ENCODE results near the gene LBH. TPM values are rescaled to one million over a fixed set of nuclear protein-coding genes. Genes with fewer than 3 reads are reported as not detected.

LBH gene
- total RNA-seq, 1 donor from 2014 or later = 137 TPM

DNA sequence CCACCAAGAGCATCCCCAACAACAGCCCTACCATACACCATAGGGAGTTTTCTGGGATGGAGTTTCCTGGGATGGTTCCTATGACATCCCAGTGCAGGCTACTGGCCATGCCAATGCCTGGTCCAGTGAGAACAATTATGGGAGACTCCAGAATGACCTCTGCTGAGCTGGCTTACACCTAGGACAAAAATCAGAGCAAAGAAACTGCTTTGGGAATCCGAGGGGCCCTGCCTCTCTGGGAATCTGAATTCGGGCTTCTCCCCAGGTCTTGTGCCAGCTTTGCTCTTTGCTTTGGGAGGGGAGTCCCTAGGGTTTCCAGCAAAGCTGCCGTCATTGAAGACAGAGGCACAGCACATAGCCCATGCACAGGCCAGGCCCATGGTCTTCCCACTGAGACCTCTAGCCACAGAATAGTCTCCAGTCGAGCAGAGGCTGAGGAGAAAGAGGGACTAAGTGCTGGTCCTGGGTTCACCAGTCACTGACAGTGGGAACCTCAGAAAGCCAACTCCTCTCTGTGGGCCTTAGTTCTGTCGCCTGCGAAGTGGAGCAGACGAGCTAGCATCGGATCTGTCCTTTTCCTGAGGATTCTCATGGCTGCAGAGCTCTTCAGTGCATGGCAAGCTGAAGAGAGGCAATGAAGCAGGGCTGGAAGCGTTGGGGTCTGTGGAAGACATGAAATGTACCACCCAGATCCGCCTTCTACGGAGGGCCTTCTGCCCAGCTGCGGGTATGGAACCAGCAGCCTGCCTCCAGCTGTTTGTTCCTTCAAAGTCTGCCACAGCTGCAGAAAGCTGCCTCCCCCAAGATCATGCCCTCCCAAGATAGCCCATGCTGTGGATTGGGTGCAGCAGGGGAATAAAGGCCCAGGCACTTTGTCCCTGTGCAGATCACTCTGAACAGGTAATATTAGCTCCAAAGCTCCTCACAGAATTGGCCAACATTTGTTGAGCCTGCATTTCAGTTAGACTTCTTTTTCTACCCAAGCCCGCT lies 11.2 kb upstream of the LBH start:
- no peak overlapping the region for H3K4me3 ChIP-seq
- H3K27ac ChIP-seq = no peak overlapping the region
- no peaks in the 10 kb centered on the region for H3K9me3 ChIP-seq
- intact Hi-C loops (cut with DNase I) = no loop called here
- ATAC-seq (no peak), DNase-seq (no peak)
- no peak for TF ChIP-seq CTCF (IDR thresholded peaks at IDR 0.05)
- peaks cover 28% of the 10 kb centered on the region for H3K4me1 ChIP-seq
- H3K36me3 ChIP-seq = no peaks in the 10 kb centered on the region
- no peaks in the 10 kb centered on the region for H3K27me3 ChIP-seq (ENCODE audit: low read depth)

DNA sequence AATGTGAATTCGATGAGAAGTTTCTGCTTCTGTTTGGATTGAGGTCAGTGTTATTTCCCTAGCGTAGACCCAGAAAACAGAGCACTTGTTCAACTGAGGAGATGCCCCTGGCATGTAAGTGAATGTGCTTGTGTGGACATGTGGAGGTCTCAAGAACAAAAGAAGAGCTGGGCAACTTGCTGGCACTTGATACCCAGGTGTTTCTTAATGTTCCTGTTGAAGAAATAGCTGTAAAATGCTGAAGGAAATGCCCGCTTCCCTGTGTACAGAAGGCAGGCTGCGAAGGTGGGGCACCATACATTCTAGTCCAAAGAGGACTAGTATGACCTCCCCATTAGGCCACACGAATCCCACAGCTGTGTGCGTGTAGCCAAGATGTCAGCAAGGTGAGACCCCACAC lies 9.8 kb upstream of the LBH start:
- H3K27me3 ChIP-seq (ENCODE audit: low read depth) = no peaks in the 10 kb centered on the region
- intact Hi-C loops (cut with DNase I) = no loop called here
- no peaks in the 10 kb centered on the region for H3K9me3 ChIP-seq
- peaks cover 39% of the 10 kb centered on the region for H3K4me1 ChIP-seq
- no peak for TF ChIP-seq CTCF (IDR thresholded peaks at IDR 0.05)
- no peak overlapping the region for H3K4me3 ChIP-seq
- no peak overlapping the region for H3K27ac ChIP-seq
- DNase-seq (no peak), ATAC-seq (no peak)
- H3K36me3 ChIP-seq = no peaks in the 10 kb centered on the region

GRCh38 chr2:30222031-30222430 lies 9.3 kb upstream of the LBH start:
- DNase-seq (no peak), ATAC-seq (no peak)
- no peak overlapping the region for H3K4me3 ChIP-seq
- H3K27ac ChIP-seq = no peak overlapping the region
- H3K9me3 ChIP-seq = no peaks in the 10 kb centered on the region
- no peaks in the 10 kb centered on the region for H3K36me3 ChIP-seq
- peaks cover 43% of the 10 kb centered on the region for H3K4me1 ChIP-seq
- intact Hi-C loops (cut with DNase I) = no loop called here
- no peak for TF ChIP-seq CTCF (IDR thresholded peaks at IDR 0.05)
- no peaks in the 10 kb centered on the region for H3K27me3 ChIP-seq (ENCODE audit: low read depth)

DNA sequence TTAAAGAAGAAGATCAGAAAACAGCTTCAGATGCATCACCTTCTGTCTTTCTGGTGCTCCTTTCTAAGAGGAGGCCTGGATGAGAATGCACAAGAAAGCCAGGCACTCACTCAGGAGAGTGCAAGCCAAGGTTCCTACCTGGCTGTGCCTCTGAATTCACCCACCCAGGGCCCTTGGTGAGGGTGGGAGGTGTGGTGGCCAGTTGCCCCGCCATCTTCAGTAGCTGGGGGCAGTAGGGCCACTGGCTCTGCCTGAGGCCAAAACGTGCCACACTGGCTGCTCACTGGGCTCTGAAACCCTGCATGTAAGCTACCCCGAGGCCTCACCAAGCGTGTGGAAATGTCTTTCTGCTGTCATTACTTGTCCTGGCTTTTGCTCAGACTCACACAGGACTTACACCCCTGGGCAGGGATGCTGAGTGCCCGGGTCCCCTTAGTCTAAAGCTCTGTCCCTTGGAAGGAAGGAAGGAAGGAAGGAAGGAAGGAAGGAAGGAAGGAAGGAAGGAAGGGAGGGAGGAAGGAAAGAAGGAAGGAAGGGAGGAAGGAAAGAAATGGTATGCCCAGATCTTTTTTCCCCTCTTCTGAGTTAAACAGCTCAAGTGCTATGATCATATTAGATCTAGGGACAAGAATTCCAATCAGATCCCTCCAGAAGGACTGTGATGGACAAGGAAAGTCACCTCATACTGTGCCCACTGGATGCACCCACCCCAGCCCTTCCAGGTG lies 8.5 kb upstream of the LBH start:
- H3K36me3 ChIP-seq = no peaks in the 10 kb centered on the region
- H3K4me3 ChIP-seq = no peak overlapping the region
- H3K27ac ChIP-seq = no peak overlapping the region
- TF ChIP-seq CTCF (IDR thresholded peaks at IDR 0.05) = no peak
- peaks cover 39% of the 10 kb centered on the region for H3K4me1 ChIP-seq
- no peaks in the 10 kb centered on the region for H3K27me3 ChIP-seq (ENCODE audit: low read depth)
- no peak for DNase-seq
- intact Hi-C loops (cut with DNase I) = no loop called here
- no peaks in the 10 kb centered on the region for H3K9me3 ChIP-seq
- ATAC-seq = no peak

GRCh38 chr2:30223413-30223874 lies 7.9 kb upstream of the LBH start:
- Histone ChIP-seq H3K4me1 (peaks cover 39% of the 10 kb centered on the region), H3K36me3 (no peaks in the 10 kb centered on the region), H3K9me3 (no peaks in the 10 kb centered on the region), H3K27ac (no peak overlapping the region), H3K27me3 (ENCODE audit: low read depth) (no peaks in the 10 kb centered on the region), H3K4me3 (no peak overlapping the region)
- DNase-seq (no peak), ATAC-seq (no peak)
- intact Hi-C loops (cut with DNase I) = no loop called here
- TF ChIP-seq CTCF (IDR thresholded peaks at IDR 0.05) = no peak
